GM21723 (cell line): ENCODE measurements around the gene AMACR.
"Not testable (repeated sequence)": the region's sequence is repeated elsewhere in the genome, so short reads cannot be mapped to it uniquely, and the experiment has no call there.

Experiments used
- ATAC-seq: cut with Tn5 transposase; IDR thresholded peaks from one replicate; pipeline ENCODE4 v1.9.1; 2021; ENCODE audit warnings: mild to moderate bottlenecking, moderate library complexity; ENCODE audit not compliant: unreplicated experiment

Gene AMACR

DNA sequence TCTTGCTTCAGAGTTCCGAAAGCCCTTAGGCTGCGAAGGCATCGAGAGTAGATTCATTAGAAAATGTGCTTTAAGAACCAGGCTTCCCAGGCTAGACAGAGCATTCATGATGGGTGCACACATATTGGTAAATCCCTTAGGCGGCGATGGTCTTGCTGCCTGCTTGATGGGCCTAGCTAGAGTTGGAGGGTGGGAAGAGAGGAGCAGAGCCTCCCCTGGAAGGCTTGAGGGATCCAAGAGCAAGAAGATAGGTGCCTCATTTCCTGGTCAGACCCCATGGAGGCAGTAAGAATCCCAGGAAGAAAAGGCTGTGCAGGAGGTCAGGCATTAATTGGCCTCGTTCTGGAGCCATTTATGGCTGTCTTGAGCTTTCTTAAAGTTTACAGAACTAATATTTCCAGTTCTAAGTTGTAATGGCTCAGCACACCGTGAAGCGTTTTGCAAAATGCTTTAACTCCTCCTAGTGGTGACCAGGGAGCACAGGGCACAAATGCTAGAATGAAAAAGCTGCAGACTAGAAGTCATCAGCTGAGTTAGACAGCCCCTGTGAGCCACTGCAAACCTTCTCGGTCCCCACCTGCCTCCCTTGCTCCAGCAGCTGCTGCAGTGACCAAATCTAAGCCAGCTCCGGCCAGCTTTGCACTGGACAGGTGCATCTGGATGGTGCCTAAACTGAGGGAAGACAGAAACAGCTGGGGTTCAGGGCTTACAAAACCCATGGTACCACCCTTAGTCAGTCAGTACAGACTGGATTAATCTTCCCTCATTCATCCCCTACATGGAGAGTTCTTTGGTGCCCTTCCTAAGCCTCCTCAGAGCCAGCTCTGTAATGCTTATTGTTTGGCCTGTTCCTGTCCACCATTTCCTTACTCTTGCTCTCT lies 38.0 kb downstream of the AMACR start:
- ATAC-seq = peak; percentile 79

DNA sequence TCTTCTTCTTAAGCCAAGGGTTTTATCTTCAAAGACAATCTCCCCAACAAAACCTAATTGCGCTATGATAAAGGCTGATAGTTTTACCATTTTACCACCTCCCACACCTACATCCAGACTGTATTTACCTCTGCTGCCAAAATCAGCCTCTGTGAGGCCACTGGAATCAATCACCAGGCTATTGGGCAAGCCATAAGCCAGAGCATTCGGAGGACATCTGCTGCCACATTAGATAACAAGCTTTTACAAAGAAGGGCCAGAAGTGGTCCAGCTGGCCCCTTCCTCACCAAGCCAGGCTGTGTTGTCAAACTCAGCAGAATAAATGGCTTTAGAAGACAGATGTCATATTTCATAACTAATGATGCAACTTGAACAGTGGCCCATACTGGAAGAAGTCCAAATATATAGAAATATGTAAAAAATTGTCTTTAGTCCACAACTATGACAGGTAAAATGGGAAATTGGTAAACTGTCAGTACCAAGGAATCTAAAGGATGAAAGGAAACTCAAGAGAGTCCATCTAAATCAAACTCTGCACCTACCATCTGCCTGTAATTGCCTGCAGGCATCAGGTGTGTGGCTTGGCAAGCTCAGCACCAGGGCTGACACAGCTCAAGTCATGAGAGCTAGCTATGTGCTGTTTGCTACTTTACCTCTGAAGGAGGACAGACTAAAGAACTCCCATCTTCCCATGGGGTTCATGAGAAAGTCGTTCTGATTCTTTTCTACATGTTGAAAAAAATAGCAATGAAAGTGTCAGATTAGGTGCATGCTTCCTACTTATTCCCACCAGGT lies 39.4 kb downstream of the AMACR start:
- ATAC-seq = no peak

DNA sequence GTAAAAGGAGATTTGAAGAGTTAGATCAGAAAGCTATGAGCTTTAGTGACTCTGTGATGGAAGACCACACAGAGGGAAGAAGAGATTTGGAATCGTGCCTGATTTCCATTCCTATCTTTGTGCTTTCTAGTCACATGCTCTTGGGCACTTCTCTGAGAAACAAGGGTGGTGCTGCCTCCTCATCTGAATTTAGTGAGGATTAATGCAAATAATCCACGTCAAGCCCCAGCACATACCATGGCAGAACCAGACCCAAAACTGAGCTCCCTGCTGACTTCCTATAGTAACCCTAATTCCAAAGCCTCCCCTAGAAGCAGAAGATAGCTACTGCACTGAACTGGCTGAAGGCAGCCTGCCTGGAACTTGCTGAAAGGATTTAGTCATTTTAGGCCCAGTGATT lies 41.0 kb downstream of the AMACR start:
- ATAC-seq = no peak

DNA sequence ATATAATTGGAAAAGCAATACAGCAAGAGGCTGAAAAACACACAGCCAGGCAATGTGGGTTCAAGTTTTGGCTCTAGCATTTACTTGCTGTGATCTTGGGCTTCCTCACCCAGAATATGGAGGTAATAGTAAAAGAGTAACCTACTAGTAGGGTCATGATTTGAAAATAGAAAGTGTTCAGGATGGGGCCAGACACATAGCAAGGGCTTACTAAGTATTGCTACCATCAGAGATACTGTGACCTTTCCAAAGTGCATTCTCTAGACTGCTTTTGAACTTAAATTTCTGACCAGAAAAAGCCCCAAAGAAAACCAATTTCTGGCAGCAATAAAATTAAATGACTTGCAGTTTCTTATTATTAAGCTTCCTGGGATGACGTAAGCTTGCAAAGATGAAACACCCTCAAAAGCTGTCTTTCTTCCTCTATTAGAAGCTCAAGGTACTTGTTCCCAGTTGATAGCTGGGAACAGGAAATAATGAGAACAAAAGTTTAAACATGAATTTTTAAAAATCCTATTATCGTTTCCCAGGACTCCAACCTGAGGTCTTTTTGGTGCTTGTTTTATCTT lies 43.6 kb downstream of the AMACR start:
- no peak for ATAC-seq

DNA sequence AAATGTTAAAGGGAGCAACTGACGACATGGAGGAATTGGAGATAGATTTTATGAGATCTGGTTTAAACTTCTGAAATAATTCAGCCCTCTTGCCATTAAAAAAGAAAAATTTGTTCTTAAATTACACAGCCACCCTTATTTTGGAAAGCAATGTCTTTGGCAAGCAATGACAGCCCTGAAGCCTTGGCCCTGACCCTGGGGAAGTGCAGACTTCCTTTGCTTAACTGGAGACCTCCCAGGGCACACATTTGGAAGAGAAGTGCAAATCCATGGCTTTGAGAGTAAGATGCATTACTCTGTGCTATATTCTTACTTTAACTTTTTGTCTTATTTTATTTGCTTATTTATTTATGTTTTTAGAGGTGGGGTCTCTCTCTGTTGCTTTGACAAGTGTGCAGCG lies 49.7 kb downstream of the AMACR start:
- ATAC-seq = no peak

DNA sequence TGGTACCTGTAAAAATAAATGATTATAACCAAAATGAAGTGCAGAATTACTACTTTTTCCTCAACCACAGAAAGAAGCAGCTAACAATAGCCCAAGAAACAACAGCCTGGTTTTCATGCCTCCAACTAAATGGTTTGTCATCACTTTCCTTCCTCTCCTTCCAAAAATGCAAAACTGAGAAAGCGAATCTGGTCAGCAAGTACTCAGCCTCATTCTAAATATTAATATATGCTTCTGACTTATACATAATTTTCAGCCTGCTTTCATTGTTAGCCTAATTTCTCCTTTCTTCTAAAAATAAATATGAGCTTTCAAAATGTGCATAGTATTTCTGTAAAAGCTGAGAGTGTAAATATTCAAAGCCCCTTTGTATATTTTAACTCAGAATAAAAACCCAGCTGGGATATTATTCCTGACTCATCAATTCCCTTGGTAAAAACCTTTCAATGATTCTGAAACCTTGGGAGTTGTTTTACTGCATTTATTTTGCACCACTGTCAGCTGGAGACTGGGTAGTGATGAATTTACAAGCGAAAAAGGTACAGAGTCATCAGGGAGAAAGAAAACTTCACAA lies 50.2 kb downstream of the AMACR start:
- ATAC-seq = no peak

DNA sequence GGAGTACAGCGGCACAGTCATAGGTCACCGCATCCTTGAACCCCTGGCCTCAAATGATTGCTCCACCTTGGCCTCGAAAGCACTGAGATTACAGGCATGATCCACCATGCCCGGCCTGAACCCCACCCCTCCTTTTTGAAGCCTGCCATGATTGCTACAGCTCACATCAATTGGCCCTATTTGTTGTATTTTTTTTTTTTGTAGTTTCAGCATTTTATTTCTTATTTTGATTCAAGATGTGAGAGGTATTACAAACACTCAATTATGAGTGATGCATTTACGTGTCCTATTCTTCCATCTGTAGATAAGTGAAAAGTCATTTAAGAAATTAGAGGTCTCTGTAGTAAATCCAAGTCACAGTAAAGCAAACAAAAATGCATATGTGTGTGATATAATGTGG lies 55.7 kb downstream of the AMACR start:
- ATAC-seq = not testable (repeated sequence)

DNA sequence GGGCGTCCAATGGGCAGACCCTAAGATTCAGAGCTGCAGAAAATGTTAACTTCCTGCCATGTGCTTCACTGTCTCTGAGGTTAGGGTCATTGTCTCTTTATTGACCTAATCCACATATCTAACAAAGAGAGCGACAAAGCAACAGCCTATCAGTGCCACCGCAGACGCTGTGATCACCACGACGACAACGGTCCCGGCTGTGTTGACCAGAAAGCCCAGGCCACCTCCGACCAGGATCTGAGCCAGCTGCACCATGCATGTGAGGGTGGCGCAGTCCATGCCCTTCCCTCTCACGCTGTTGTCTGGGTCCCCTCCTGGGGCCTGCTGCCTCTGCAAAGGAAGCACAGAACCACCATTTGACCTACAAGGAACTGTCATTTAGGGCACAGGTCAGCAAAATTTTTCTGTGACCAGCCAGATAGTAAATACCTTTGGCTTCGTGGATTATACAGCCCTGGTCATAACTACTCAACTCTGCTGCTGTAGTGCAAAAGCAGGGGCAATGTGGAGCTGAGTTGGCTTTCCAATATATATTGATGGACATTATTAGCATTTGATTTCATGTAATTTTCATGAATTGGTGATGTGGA lies 63.2 kb downstream of the AMACR start:
- ATAC-seq = no peak

DNA sequence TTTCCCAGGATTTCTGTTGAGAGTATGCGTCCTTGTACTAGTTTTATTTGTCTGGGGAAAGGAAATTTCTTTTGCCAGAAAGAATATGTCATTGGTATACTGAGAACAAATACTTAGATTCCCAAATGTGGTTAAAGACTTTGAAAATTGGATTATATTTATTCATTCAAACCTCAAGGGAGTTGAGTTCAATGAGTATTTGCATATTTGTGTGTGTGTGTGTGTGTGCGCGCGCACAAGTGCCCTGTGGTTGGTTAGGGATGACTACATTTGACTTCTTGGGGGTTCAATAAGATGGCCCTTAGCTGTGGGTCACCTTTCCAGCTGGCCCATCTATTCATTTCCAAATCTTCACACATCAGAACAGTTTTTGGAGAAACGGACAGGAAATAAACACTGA lies 66.8 kb downstream of the AMACR start:
- no peak for ATAC-seq

DNA sequence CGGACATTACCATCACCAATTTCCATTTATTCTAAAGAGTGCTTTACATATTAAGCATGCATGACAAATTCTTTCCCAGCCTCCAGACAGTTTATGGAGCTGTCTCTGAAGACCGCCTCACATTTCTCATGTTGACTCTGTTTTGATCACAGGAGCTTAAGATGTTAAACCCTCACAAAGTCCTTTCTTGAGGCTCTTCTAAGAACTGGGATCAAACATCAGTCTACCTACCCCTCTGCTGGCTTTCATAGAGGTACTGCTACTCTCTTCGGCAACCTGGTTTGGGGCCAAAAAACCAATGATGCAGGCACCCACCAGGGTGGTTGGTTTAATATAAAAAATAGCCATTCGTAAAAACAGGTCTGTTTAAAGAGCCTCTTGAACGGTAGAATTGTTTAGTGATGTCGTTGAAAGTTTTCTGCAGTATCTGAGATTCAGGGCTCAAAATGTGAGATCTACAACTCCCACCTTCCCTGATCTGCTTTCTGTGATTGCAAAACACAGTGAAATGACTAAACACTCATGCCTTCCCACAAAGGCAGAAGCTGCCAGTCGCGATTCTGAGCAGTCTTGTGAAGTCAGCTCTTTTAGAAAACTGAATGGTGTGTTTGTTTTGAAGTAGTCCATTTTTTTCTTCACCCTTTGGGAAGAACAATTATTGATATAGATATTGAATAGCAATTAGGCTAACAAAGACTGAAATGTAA lies 68.1 kb downstream of the AMACR start:
- ATAC-seq = no peak

DNA sequence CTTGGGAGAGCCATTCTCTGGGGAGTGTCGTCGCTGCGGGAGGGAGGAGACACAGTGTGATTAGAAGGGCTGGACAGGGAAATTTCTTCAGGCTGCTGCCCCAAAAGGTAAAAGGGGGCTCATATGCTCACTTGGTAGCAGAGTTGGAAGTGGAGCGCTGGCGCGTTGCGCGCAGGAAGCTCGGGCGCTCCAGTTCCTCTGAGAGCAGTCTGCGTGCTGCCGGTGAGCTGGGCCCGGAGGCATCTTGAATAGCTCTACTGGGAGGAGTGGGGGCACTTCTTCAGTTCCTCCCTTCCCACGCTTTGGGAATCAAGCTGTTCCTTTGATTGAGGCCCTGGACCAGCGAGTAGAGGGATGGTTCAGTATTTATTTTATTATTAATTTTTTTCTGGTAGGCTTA lies 69.0 kb downstream of the AMACR start:
- ATAC-seq = no peak

DNA sequence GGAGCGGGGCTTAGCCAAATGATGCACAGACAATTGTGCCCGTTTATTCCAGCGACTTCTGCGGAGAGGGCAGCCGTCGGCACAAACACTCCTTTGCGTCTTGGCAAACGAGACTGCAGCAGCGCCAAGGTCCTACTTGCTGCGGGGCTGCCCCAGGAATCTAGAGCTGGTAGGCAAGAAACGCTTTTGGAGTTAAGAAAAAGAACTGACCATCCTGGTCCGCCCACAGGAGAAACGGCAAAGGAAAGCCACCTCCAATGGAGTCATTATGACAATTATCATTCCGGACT lies 69.4 kb downstream of the AMACR start:
- no peak for ATAC-seq

DNA sequence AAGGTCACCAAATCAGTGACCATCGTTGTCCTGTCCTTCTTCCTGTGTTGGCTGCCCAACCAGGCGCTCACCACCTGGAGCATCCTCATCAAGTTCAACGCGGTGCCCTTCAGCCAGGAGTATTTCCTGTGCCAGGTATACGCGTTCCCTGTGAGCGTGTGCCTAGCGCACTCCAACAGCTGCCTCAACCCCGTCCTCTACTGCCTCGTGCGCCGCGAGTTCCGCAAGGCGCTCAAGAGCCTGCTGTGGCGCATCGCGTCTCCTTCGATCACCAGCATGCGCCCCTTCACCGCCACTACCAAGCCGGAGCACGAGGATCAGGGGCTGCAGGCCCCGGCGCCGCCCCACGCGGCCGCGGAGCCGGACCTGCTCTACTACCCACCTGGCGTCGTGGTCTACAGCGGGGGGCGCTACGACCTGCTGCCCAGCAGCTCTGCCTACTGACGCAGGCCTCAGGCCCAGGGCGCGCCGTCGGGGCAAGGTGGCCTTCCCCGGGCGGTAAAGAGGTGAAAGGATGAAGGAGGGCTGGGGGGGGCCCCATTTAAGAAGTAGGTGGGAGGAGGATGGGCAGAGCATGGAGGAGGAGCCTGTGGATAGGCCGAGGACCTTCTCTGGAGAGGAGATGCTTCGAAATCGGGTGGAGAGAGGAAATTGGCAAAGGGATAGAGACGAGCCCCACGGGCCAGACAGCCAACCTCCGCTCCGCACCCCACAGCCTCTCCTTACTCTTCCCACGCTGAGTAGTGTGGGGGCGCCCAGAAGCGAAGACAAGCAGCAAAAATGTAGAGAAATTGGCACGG lies 69.9 kb downstream of the AMACR start:
- no peak for ATAC-seq

DNA sequence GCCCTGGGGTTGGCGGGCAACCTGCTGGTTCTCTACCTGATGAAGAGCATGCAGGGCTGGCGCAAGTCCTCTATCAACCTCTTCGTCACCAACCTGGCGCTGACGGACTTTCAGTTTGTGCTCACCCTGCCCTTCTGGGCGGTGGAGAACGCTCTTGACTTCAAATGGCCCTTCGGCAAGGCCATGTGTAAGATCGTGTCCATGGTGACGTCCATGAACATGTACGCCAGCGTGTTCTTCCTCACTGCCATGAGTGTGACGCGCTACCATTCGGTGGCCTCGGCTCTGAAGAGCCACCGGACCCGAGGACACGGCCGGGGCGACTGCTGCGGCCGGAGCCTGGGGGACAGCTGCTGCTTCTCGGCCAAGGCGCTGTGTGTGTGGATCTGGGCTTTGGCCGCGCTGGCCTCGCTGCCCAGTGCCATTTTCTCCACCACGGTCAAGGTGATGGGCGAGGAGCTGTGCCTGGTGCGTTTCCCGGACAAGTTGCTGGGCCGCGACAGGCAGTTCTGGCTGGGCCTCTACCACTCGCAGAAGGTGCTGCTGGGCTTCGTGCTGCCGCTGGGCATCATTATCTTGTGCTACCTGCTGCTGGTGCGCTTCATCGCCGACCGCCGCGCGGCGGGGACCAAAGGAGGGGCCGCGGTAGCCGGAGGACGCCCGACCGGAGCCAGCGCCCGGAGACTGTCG lies 70.7 kb downstream of the AMACR start:
- no peak for ATAC-seq

DNA sequence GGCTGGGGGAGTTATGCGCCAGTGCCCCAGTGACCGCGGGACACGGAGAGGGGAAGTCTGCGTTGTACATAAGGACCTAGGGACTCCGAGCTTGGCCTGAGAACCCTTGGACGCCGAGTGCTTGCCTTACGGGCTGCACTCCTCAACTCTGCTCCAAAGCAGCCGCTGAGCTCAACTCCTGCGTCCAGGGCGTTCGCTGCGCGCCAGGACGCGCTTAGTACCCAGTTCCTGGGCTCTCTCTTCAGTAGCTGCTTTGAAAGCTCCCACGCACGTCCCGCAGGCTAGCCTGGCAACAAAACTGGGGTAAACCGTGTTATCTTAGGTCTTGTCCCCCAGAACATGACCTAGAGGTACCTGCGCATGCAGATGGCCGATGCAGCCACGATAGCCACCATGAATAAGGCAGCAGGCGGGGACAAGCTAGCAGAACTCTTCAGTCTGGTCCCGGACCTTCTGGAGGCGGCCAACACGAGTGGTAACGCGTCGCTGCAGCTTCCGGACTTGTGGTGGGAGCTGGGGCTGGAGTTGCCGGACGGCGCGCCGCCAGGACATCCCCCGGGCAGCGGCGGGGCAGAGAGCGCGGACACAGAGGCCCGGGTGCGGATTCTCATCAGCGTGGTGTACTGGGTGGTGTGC lies 71.4 kb downstream of the AMACR start, which contains the start of gene RXFP3:
Gene RXFP3, plus strand, starts transcription at position 6 of the 636 bp plus-strand sequence. Its CDS starts 355 bp downstream, at position 361.
- no peak for ATAC-seq
